Stimulated activated CD8-positive, alpha-beta memory T cell treated with anti-CD3 and anti-CD28 coated beads, Interleukin-15, amount 100 ng/mL, for 4 hours (primary cell): ENCODE results near the gene SLC35F4.

Experiments used
- DNase-seq, 2 donors: peaks; one replicate each; pipeline ENCODE4 v3.0.0-alpha.2; 2020; ENCODE audit warnings: low read depth in 2 of 2

SLC35F4 gene

DNA sequence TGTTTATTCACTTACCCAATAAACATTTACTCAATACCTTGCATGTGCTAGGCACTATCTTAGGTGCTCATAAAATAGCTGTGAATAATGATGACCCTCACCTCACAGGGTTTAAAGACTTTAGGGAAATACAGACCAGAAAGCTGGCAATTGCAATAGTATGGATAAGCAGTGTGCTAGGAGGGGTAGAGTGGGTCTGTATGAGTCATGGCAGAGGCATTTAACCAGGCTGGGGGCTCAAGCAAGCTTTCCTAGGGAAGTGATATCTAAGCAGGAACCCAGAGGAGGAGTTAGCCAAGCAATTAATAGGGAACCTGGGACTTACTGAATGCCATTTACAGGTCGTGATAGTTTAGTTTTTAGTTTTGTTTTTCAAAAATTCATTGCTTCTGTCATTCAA is 248.4 kb downstream of the SLC35F4 start:
- no peak for DNase-seq

DNA sequence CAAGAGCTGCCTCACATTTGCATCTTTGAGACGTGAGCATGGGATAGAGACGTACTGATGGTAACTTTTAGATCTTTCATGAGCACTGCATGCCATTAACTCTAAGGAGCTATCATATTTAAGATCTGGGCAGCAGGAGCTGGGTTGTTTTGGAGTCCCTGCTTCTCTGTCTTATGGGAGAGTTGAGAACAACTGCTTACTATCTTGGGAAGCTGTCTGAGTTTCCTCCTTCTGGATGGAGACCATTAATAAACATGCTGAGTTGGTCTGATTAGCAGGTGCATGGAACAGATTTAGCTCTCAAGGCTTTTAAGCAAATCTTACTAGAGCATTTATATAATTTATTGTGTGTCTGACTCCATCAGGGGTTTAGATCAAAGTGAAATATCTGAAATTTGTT is 252.9 kb downstream of the SLC35F4 start:
- no peak for DNase-seq

GRCh38 chr14:57611555-57612075 is 254.3 kb downstream of the SLC35F4 start:
- DNase-seq = no peak

- no peak for DNase-seq
Observed at GRCh38 chr14:57610631-57611030, 255.3 kb downstream of the SLC35F4 start.

DNA sequence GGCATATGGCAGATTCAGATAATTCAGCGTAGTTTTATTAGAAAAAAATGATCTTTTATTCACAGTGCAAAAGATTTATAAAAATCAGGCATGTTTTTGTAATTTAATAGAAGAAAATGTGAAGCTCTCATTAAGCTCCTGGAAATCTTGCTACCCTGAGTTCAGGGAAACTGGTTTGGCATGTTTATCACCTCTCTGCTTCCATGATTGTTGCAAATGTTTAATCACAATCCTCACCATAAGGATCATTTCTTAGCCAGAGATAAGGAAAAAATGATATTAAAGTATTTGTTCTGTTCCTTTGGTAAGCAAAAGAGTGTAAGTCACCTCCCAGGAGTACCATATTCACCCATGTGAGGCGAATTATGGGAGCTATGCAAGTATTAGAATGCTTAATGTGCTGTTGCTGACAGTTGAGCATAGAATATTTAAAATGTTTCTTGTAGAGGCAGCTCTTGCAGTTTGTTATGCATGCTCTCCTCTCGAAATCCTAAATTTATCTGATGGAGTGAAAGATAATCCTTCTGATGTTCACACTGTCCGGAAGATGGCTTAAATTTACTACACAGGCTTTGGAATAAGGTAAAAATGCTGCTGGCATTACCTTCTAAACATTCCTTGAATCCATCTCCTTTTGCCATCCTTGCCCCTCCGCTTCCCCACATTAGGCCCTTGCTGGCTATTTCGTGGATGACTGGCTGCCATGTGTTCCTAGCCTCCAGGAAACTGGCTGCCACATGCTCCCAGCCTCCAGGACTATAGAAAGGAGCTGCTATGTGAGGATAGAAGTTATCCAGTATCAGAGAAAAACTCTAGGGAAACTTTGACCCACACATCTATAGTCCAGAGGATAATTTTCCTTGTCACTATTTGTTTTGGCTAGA is 256.5 kb downstream of the SLC35F4 start:
- DNase-seq = no peak

- no peak for DNase-seq
Observed at GRCh38 chr14:57607086-57607485, 258.8 kb downstream of the SLC35F4 start.

- DNase-seq = no peak
Observed at GRCh38 chr14:57583396-57583795, 282.5 kb downstream of the SLC35F4 start.

GRCh38 chr14:57582746-57583145 is 283.1 kb downstream of the SLC35F4 start:
- DNase-seq = no peak

DNA sequence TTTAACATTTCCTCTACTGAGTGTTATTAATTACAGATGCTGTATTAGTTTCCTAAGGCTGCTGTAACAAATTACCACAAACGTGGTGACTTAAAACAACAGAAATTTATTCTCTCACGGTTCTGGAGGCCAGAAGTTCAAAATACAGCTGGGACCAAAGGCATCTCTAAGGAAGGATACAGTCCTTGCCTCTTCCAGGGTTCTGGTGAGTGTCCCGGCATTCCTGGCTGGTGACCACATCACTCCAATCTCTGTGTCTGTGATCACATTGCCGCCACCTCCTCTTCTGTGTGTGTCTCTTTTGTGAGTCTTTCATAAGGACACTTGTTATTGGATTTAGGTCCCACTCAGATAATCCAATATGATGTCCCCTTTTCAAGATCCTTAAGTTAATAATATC is 287.1 kb downstream of the SLC35F4 start:
- DNase-seq = no peak

DNA sequence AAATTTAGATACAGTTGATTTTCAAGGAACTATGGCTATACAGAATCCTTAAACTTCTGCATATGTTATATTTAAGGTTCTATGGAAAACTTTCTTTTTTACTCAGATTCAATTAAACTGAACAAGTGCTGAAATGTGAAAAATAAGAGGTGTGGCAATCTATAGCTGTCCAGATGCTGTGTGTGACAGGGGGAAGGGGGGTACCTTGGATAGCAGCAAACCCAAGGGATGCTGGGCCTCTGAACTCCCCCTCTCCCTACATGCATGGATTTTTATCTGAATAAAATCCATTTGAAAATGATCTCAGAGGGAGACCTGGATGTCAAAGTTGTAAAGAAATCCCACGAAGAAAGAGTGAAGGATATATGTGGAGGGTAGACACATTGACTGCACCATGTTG is 289.4 kb downstream of the SLC35F4 start:
- no peak for DNase-seq

- DNase-seq = no peak
Observed at GRCh38 chr14:57575482-57575881, 290.4 kb downstream of the SLC35F4 start.

DNA sequence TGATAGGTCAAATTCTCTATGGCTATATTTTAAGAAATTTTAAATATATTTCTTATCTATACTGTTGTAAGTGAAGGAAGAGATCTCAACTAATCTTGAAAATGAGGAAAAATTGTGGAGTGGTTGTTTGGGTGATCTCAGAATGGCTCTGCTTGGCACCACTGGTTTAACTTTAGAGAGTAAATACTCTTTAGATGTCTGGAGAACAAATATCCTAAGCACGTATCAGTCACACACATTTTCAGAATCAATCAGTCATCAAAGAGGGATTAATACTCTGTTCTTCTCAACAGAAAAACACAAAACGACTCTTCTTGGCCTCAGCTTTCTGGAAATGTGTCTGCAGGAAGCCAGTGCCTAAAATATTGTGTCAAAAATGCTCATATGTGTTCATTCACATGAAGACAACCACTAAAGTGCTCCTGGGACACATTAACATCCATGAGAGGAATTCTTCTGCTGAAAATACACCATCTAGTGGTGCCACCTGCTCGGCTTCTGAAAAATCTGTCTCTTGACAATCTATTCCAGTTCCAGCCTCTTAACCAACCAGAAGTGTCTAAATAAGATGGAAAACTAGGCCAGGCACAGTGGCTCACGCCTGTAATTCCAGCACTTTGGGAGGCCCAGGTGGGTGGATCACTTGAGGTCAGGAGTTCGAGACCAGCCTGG is 291.1 kb downstream of the SLC35F4 start:
- DNase-seq = no peak

GRCh38 chr14:57573173-57573572 is 292.7 kb downstream of the SLC35F4 start:
- no peak for DNase-seq

DNA sequence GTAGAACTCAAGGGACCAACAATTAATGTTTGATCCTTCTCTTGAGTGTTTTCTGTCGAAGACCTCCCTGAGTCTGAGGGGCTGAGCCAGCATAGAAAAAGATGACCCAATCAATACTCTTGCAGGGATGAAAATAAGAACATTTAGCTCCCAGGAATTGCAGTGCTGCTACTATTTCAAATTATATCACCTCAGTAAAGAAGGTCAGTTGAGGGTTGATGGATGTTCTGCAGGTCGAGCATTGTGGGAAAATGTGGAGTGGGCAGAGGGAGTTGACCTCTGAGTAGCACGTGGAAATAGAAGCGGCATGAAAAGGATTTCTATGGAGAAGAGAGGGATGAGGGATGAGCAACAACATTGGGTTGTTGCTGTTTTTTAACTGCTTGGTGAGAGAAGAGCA is 297.3 kb downstream of the SLC35F4 start:
- DNase-seq = no peak

DNA sequence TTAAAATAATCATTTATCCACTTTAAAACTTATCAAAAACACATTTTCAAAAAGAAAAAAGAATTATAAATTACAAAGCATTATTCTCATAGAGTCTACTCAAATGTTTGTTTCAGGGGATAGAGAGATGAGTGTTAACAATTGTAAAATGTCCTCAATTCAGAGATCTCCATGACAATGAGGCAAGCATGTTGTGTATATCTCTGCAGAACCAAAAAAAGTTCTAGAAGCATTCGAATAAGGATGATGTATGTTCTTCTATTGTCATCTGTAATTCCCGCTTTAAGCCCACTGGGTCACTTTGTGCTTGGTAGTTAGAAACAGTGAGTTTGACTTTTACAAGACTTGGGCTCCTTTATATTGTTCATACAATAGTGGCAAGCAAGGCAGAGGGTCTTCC is 298.7 kb downstream of the SLC35F4 start:
- DNase-seq = no peak

DNA sequence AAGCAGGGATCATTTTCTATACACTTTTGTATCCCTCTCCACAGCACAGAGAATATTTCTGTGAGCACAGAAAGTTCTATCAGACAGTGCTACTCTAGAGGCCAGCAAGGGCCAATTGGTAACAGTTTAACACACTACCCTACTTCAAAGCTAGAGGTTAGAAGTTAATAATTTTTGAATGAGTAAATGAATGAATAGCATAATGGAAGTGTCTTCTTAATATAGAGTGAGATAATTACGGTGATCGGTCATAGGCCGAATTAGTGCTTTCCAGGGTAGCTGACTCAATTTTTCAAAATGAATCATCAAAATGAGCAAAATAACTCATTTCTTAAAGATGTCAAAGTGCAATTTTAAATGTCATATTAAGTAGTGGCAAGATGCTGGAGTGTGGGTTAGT is 305.2 kb downstream of the SLC35F4 start:
- no peak for DNase-seq

- no peak for DNase-seq
Observed at GRCh38 chr14:57559576-57559975, 306.3 kb downstream of the SLC35F4 start.

DNA sequence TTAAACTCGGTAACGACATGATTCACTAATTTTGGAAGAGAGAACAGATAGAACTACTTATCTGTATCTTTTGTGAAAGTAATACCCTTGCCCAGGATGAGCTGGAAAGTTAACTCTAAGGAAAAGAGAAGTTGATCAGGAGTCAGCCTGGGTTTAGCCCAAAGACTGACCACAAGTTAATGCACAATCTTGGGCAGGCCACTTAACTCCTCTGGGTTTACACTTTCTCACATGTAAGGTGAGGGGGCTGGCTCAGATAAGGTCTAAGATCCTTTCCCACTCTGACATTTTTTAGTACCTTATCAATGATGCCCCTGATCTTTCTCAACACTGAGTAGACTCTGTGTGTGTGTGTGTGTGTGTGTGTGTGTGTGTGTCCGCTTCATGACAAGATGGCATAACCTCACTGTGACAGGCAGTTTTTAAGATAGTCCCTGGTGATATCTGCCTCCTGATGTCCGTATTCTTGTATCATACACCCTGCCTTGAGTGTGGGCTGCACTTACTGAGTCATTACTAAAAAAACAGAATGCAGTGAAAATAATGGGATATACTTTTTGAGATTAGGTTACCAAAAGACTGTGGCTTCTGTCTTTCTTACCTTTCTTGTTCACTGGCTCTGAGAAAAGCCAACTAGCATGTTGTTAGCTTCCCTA is 316.0 kb downstream of the SLC35F4 start:
- DNase-seq = no peak

- DNase-seq = no peak
Observed at GRCh38 chr14:57549016-57549564, 316.8 kb downstream of the SLC35F4 start.

GRCh38 chr14:57547131-57547530 is 318.8 kb downstream of the SLC35F4 start:
- no peak for DNase-seq

- no peak for DNase-seq
Observed at GRCh38 chr14:57533214-57533613, 332.7 kb downstream of the SLC35F4 start.

DNA sequence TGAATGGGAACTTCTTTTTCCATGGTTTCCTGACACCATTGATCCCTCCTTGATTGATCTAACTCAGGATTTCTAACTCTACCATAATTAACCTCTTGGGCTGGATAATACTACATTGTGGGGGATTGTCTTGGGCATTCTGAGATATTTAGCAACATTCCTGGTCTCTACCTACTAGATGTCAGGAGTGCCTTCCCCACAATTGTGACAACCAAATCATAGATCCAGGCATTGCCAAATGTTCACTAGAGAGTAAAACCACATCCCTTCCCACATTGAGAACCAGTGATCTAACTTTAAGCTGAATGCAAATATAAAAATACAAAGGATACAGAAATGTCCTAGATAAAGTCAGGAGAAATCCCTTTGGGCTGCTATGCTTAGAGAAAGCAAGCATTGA is 335.3 kb downstream of the SLC35F4 start:
- DNase-seq = no peak
